ENCODE data around the gene LPAR2.

LPAR2 gene

GRCh38 chr19:19653597-19654147 is 25.7 kb upstream of the LPAR2 start:
- no peak for DNase-seq (ENCODE audit: low read depth)

- no peak for DNase-seq (ENCODE audit: low read depth)
Measured at GRCh38 chr19:19652482-19653295, 24.7 kb upstream of the LPAR2 start.

GRCh38 chr19:19651076-19651475 is 23.1 kb upstream of the LPAR2 start:
- DNase-seq (ENCODE audit: low read depth) = no peak

- DNase-seq (ENCODE audit: low read depth) = no peak
Measured at GRCh38 chr19:19650331-19650730, 22.3 kb upstream of the LPAR2 start.

- no peak for DNase-seq (ENCODE audit: low read depth)
Measured at GRCh38 chr19:19649580-19649995, 21.6 kb upstream of the LPAR2 start.

- no peak for DNase-seq (ENCODE audit: low read depth)
Measured at GRCh38 chr19:19649155-19649554, 21.1 kb upstream of the LPAR2 start.

- DNase-seq (ENCODE audit: low read depth) = no peak
Measured at GRCh38 chr19:19647037-19647835, 19.2 kb upstream of the LPAR2 start.

- no peak for DNase-seq (ENCODE audit: low read depth)
Measured at GRCh38 chr19:19645233-19645870, 17.3 kb upstream of the LPAR2 start.

GRCh38 chr19:19644054-19644388 is 16.0 kb upstream of the LPAR2 start:
- DNase-seq (ENCODE audit: low read depth) = no peak

- no peak for DNase-seq (ENCODE audit: low read depth)
Measured at GRCh38 chr19:19643158-19644053, 15.4 kb upstream of the LPAR2 start, which contains the start of gene GMIP. Gene GMIP (minus strand): TSS chr19:19643657. CDS start chr19:19643529, 128 bp downstream.

- no peak for DNase-seq (ENCODE audit: low read depth)
Measured at GRCh38 chr19:19642506-19643157, 14.6 kb upstream of the LPAR2 start.

GRCh38 chr19:19637523-19638251 is 9.7 kb upstream of the LPAR2 start:
- DNase-seq (ENCODE audit: low read depth) = no peak

- no peak for DNase-seq (ENCODE audit: low read depth)
Measured at GRCh38 chr19:19637186-19637522, 9.1 kb upstream of the LPAR2 start.

GRCh38 chr19:19636573-19637185 is 8.7 kb upstream of the LPAR2 start:
- no peak for DNase-seq (ENCODE audit: low read depth)

- no peak for DNase-seq (ENCODE audit: low read depth)
Measured at GRCh38 chr19:19635313-19635702, 7.3 kb upstream of the LPAR2 start.

GRCh38 chr19:19634516-19635312 is 6.7 kb upstream of the LPAR2 start:
- DNase-seq (ENCODE audit: low read depth) = no peak

- no peak for DNase-seq (ENCODE audit: low read depth)
Measured at GRCh38 chr19:19633711-19634515, 5.9 kb upstream of the LPAR2 start.

- DNase-seq (ENCODE audit: low read depth) = no peak
Measured at GRCh38 chr19:19632661-19633060, 4.6 kb upstream of the LPAR2 start.

Measured in fibroblast of the conjunctiva (primary cell).